NT2/D1 (cell line): Measurements from ENCODE around the gene ZEB1.

Experiments
- SUZ12 ChIP-seq: IDR thresholded peaks from 2 replicates; pipeline ENCODE4 v1.6.1; 2011; ENCODE audit not compliant: insufficient read length, insufficient read depth; ENCODE audit errors: extremely low read depth
- YY1 ChIP-seq: IDR thresholded peaks from 2 replicates; pipeline ENCODE4 v1.6.1; 2011; ENCODE audit not compliant: insufficient read length, insufficient read depth
- ZNF274 ChIP-seq: IDR thresholded peaks from 2 replicates; pipeline ENCODE4 v1.6.1; 2011; ENCODE audit warnings: mild to moderate bottlenecking, low read depth, low read length

- TF ChIP-seq YY1 (no peak), ZNF274 (no peak), SUZ12 (no peak)
These were observed 30.1 kb upstream of the ZEB1 start for GRCh38 chr10:31288962-31289361.
